Lower leg skin (tissue), 4 donors: ENCODE measurements around the gene ETNK1. TPM values are rescaled to one million over a fixed set of nuclear protein-coding genes. Genes with fewer than 3 reads are reported as not detected.
"Not testable (repeated sequence)": the region's sequence is repeated elsewhere in the genome, so short reads cannot be mapped to it uniquely, and the experiment has no call there.

Source experiments
- DNase-seq, 2 donors: peaks; one replicate each; pipeline ENCODE4 v3.0.0-alpha.2; 2019; ENCODE audit warnings: low spot score in 2 of 2
- H3K4me3 ChIP-seq: fragments of 200-600 bp; sonication (generic); 2 replicates; pipeline ENCODE4 v1.5.1; 2017; ENCODE audit warnings: mild to moderate bottlenecking, low read depth; ENCODE audit not compliant: poor library complexity, severe bottlenecking
- CTCF ChIP-seq, 3 donors: fragments of 450-650 bp; IDR thresholded peaks; one replicate each; pipeline ENCODE4 v1.5.1; 2016; ENCODE audit warnings: antibody characterized with exemption in 3 of 3, mild to moderate bottlenecking in 3 of 3, moderate library complexity in 2 of 3
- POLR2A ChIP-seq, 2 donors: fragments of 450-650 bp; IDR thresholded peaks; one replicate each; pipeline ENCODE4 v1.6.1; 2016 to 2017; ENCODE audit warnings: antibody characterized with exemption in 2 of 2, mild to moderate bottlenecking in 1 of 2, moderate library complexity in 1 of 2
- WGBS, 2 donors: methylation state at CpG; one replicate each; pipeline ENCODE4 v1.1.5; 2018; 5-methylcytosine and 5-hydroxymethylcytosine counted together
- intact Hi-C: fragments of 100-400 bp; cut with DNase I; formaldehyde crosslinking; loops from one replicate; pipeline ENCODE4 v1.15.0; 2023; ENCODE audit warnings: low total_unique reads
- total RNA-seq, 4 donors: library from RNA; depleted of rRNA; stranded (reverse); fragments of >200 nt; gene quantifications; one replicate each; pipeline ENCODE4 v1.1.0, GENCODE V29; 2016

Gene ETNK1
- total RNA-seq, 4 donors from 2014 or later, result 21.1 to 35.1 (median 23.4) TPM

- no peak overlapping the region for H3K4me3 ChIP-seq
- no peak for DNase-seq
- TF ChIP-seq CTCF (IDR thresholded peaks at IDR 0.05) (no peak), POLR2A (IDR thresholded peaks at IDR 0.05) (no peak)
Observed at GRCh38 chr12:22588817-22589216, 36.2 kb upstream of the ETNK1 start.

GRCh38 chr12:22593864-22594263, 31.1 kb upstream of the ETNK1 start:
- no peak for DNase-seq
- intact Hi-C loops, result no loop called here
- no peak overlapping the region for H3K4me3 ChIP-seq
- TF ChIP-seq POLR2A (IDR thresholded peaks at IDR 0.05) (no peak), CTCF (IDR thresholded peaks at IDR 0.05) (no peak)

More at GRCh38 chr12:22588817-22589216, 36.2 kb upstream of the ETNK1 start:
- intact Hi-C loops, result no loop called here
- WGBS, 2 donors, result 38 to 41% methylated on average over 4 of the region's 4 CpGs

DNA sequence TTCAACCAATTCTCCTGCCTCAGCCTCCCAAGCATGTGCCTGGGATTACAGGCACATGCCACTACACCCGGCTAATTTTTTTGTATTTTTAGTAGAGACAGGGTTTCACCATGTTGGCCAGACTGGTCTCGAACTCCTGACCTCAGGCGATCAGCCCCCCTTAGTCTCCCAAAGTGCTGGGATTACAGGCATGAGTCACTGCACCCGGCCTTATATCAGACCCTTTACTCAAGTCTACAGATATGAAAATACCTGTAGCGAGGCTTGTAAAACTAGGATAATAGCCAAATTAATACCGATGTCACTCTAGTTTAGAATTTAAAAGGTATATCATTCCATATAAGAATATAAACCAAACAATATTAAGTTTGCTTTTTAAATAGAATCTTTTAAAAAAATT, 27.4 kb upstream of the ETNK1 start:
- 92 to 93% methylated on average over 6 of the region's 6 CpGs for WGBS, 2 donors
- H3K4me3 ChIP-seq, DNase-seq, intact Hi-C loops: not testable (repeated sequence)

- H3K4me3 ChIP-seq, result no peak overlapping the region
- TF ChIP-seq POLR2A (IDR thresholded peaks at IDR 0.05) (no peak), CTCF (IDR thresholded peaks at IDR 0.05) (no peak)
- intact Hi-C loops, result no loop called here
- WGBS, 2 donors, result 15 to 16% methylated on average over 2 of the region's 2 CpGs
- no peak for DNase-seq
Observed at GRCh38 chr12:22598141-22598762, 26.7 kb upstream of the ETNK1 start.

- WGBS, 2 donors, result 87 to 94% methylated on average over 4 of the region's 4 CpGs
- no peak overlapping the region for H3K4me3 ChIP-seq
- TF ChIP-seq CTCF (IDR thresholded peaks at IDR 0.05) (no peak), POLR2A (IDR thresholded peaks at IDR 0.05) (no peak)
- intact Hi-C loops, result no loop called here
- no peak for DNase-seq
Observed at GRCh38 chr12:22598763-22599161, 26.2 kb upstream of the ETNK1 start.

DNA sequence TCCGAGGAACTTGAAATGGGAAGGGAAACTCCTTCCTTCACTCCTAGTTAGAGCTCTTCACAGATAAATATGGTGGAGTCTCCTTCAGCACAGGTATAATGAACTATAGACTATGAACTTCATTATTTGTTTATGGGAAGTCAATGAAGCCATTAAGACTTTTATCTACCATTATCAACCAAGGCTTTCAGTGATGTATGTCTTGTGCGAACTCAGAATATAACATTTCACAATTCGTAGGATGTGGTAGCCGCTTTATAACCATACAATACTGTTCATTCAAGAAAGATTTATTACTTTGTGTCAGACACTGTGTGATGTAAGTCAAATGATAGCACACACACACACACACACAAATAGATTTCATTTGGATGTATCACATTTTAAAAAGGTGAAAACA, 24.8 kb upstream of the ETNK1 start:
- TF ChIP-seq CTCF (IDR thresholded peaks at IDR 0.05), result no peak
- WGBS, 2 donors, result 88 to 91% methylated on average over 4 of the region's 4 CpGs
- no peak for DNase-seq
- H3K4me3 ChIP-seq, result no peak overlapping the region
- intact Hi-C loops, result no loop called here
